HepG2 (cell line): ENCODE results near the gene C20orf144. TPM values are rescaled to one million over a fixed set of nuclear protein-coding genes. Genes with fewer than 3 reads are reported as not detected.

Source experiments
- EEA1 ChIP-seq: sonication (generic); formaldehyde crosslinking; IDR thresholded peaks from 2 replicates; pipeline ENCODE4 v1.5.1; 2020; ENCODE audit warnings: mild to moderate bottlenecking, missing genetic modification reagents, borderline replicate concordance
- ELF4 ChIP-seq: sonication (generic); formaldehyde crosslinking; IDR thresholded peaks from 2 replicates; pipeline ENCODE4 v1.5.0; 2020; ENCODE audit warnings: missing genetic modification reagents, mild to moderate bottlenecking, moderate library complexity, borderline replicate concordance
- FOXK1 ChIP-seq: sonication (generic); formaldehyde crosslinking; IDR thresholded peaks from 2 replicates; pipeline ENCODE4 v1.4.0; 2020; ENCODE audit warnings: low read depth, missing genetic modification reagents, borderline replicate concordance
- GLMP ChIP-seq: sonication (generic); formaldehyde crosslinking; IDR thresholded peaks from 2 replicates; pipeline ENCODE4 v1.9.0; 2021; ENCODE audit warnings: missing genetic modification reagents, mild to moderate bottlenecking, borderline replicate concordance
- MIXL1 ChIP-seq: IDR thresholded peaks from 2 replicates; pipeline ENCODE4 v1.6.1; 2016
- NCOA2 ChIP-seq: sonication (generic); formaldehyde crosslinking; IDR thresholded peaks from 2 replicates; pipeline ENCODE4 v1.8.0; 2022; ENCODE audit warnings: inconsistent platforms
- REXO4 ChIP-seq: sonication (generic); formaldehyde crosslinking; IDR thresholded peaks from 2 replicates; pipeline ENCODE4 v1.8.0; 2022; ENCODE audit warnings: missing genetic modification reagents, mild to moderate bottlenecking, borderline replicate concordance
- RFXAP ChIP-seq: sonication (generic); formaldehyde crosslinking; IDR thresholded peaks from 2 replicates; pipeline ENCODE4 v1.4.0; 2020; ENCODE audit warnings: missing genetic modification reagents, borderline replicate concordance
- SMAD3 ChIP-seq: sonication (generic); formaldehyde crosslinking; IDR thresholded peaks from 2 replicates; pipeline ENCODE4 v1.4.0; 2020; ENCODE audit warnings: missing genetic modification reagents
- SP2 ChIP-seq: sonication (generic); formaldehyde crosslinking; IDR thresholded peaks from 2 replicates; pipeline ENCODE4 v1.5.1; 2020; ENCODE audit warnings: mild to moderate bottlenecking, missing genetic modification reagents
- SRY ChIP-seq: sonication (generic); formaldehyde crosslinking; IDR thresholded peaks from 2 replicates; pipeline ENCODE4 v1.8.0; 2022; ENCODE audit warnings: mild to moderate bottlenecking, missing genetic modification reagents
- ZBED4 ChIP-seq: sonication (generic); formaldehyde crosslinking; IDR thresholded peaks from 2 replicates; pipeline ENCODE4 v1.4.0; 2020; ENCODE audit warnings: missing genetic modification reagents, borderline replicate concordance
- ZNF234 ChIP-seq: sonication (generic); formaldehyde crosslinking; conservative IDR thresholded peaks from 2 replicates; pipeline ENCODE4 v1.5.1; 2020; ENCODE audit warnings: mild to moderate bottlenecking, missing genetic modification reagents
- ZNF503 ChIP-seq: sonication (generic); formaldehyde crosslinking; IDR thresholded peaks from 2 replicates; pipeline ENCODE4 v1.4.0; 2020; ENCODE audit warnings: missing genetic modification reagents
- ZNF687 ChIP-seq: sonication (generic); formaldehyde crosslinking; IDR thresholded peaks from 2 replicates; pipeline ENCODE4 v1.5.1; 2020; ENCODE audit warnings: mild to moderate bottlenecking, missing genetic modification reagents, moderate library complexity
- ZNF713 ChIP-seq: sonication (generic); formaldehyde crosslinking; IDR thresholded peaks from 2 replicates; pipeline ENCODE4 v1.4.0; 2020; ENCODE audit warnings: mild to moderate bottlenecking, missing genetic modification reagents
- ZSCAN22 ChIP-seq: sonication (generic); formaldehyde crosslinking; IDR thresholded peaks from 2 replicates; pipeline ENCODE4 v1.4.0; 2020; ENCODE audit warnings: mild to moderate bottlenecking, missing genetic modification reagents
- polyA plus RNA-seq, 8 experiments: library from polyadenylated mRNA; depleted of rRNA in 3 of 8; stranded (reverse) in 7 of 8; unstranded in 1 of 8; fragments of >200 nt; fragmentation: Illumina TruSeq in 4 of 8; extraction: Trizol in 4 of 8; gene quantifications; 2 replicates each; pipeline versions ENCODE4 v1.2.1 to v1.2.3, GENCODE V29; 2011 to 2016; ENCODE audit warnings: low read depth in 4 of 8, missing spikeins in 1 of 8, mixed read lengths in 1 of 8; ENCODE audit not compliant: insufficient read depth in 1 of 8
- total RNA-seq, 5 experiments: library from RNA; depleted of rRNA; stranded (reverse); fragments of >200 nt; fragmentation: Illumina TruSeq; extraction: Trizol; gene quantifications; 2 replicates each; pipeline ENCODE4 v1.2.3, GENCODE V29; 2016; ENCODE audit warnings: low read depth in 1 of 5

C20orf144 gene
- total and polyA plus RNA-seq, 2 of the 13 experiments (the other 11 are each of a cell fraction or from before 2014, with no cell fraction given) = 0.09 to 0.16 TPM

GRCh38 chr20:33663161-33664084, 1.3 kb downstream of the C20orf144 start (continued):
- peak; percentile 67 for TF ChIP-seq ZNF503 (CRISPR knock-in tag)
- TF ChIP-seq ELF4 = peak; percentile 72; the same call in 1 of the 2 replicates
- TF ChIP-seq ZNF234 = peak; percentile 62; the same call in 1 of the 2 replicates
- TF ChIP-seq MIXL1 (CRISPR knock-in tag) = peak; percentile 36; the same call in 1 of the 2 replicates
- TF ChIP-seq FOXK1 (CRISPR knock-in tag) = no peak
- peak; percentile 99 for TF ChIP-seq ZNF687
- TF ChIP-seq SRY = peak; percentile 78; the same call in 1 of the 2 replicates
- TF ChIP-seq GLMP (CRISPR knock-in tag) = no peak; the same call in 1 of the 2 replicates
- TF ChIP-seq SMAD3 (CRISPR knock-in tag) = no peak
- TF ChIP-seq EEA1 = peak; percentile 91
- TF ChIP-seq ZSCAN22 (CRISPR knock-in tag) = no peak
- no peak; the same call in none of the 2 replicates for TF ChIP-seq NCOA2 (CRISPR knock-in tag)
- TF ChIP-seq REXO4 (CRISPR knock-in tag) = peak; percentile 9; the same call in 1 of the 2 replicates
- TF ChIP-seq ZBED4 (CRISPR knock-in tag) = no peak
- peak; percentile 75; the same call in 1 of the 2 replicates for TF ChIP-seq RFXAP (CRISPR knock-in tag)
- peak; percentile 97 for TF ChIP-seq ZNF713
- TF ChIP-seq SP2 (CRISPR knock-in tag) = peak; percentile 63; the same call in 1 of the 2 replicates
